T-helper 2 cell treated with Interferon-gamma antibody and Interleukin-4, amounts not matched to agents 100 ng/mL and 5 ng/mL, for 36 hours (primary cell): ENCODE data around the gene ADAMTS12. TPM values are rescaled to one million over a fixed set of nuclear protein-coding genes. Genes with fewer than 3 reads are reported as not detected.

Source experiments
- intact Hi-C: fragments of 100-400 bp; cut with micrococcal nuclease; formaldehyde crosslinking; loops from one replicate; pipeline ENCODE4 v1.15.1; 2023
- total RNA-seq: library from RNA; stranded (reverse); gene quantifications from 2 replicates; pipeline ENCODE4 v1.2.3, GENCODE V29; 2022

ADAMTS12 gene
- total RNA-seq, 1 donor from 2014 or later: not detected

- intact Hi-C loops: no loop called here
Measured at GRCh38 chr5:33720176-33720575, 171.6 kb downstream of the ADAMTS12 start.

- intact Hi-C loops: no loop called here
Measured at GRCh38 chr5:33719769-33720168, 172.0 kb downstream of the ADAMTS12 start.

- intact Hi-C loops: no loop called here
Measured at GRCh38 chr5:33715661-33716060, 176.1 kb downstream of the ADAMTS12 start.

- intact Hi-C loops: no loop called here
Measured at GRCh38 chr5:33713136-33713765, 178.5 kb downstream of the ADAMTS12 start.

- intact Hi-C loops: no loop called here
Measured at GRCh38 chr5:33712664-33713063, 179.1 kb downstream of the ADAMTS12 start.

GRCh38 chr5:33711094-33711679, 180.6 kb downstream of the ADAMTS12 start:
- intact Hi-C loops: no loop called here

- intact Hi-C loops: no loop called here
Measured at GRCh38 chr5:33702867-33703266, 188.9 kb downstream of the ADAMTS12 start.

- intact Hi-C loops: no loop called here
Measured at GRCh38 chr5:33701951-33702350, 189.8 kb downstream of the ADAMTS12 start.

GRCh38 chr5:33701251-33701650, 190.5 kb downstream of the ADAMTS12 start:
- intact Hi-C loops: no loop called here

GRCh38 chr5:33696411-33696810, 195.4 kb downstream of the ADAMTS12 start:
- intact Hi-C loops: no loop called here

- intact Hi-C loops: no loop called here
Measured at GRCh38 chr5:33692980-33693379, 198.8 kb downstream of the ADAMTS12 start.

- intact Hi-C loops: no loop called here
Measured at GRCh38 chr5:33691856-33692255, 199.9 kb downstream of the ADAMTS12 start.

- intact Hi-C loops: no loop called here
Measured at GRCh38 chr5:33690374-33691135, 201.2 kb downstream of the ADAMTS12 start.

- intact Hi-C loops: no loop called here
Measured at GRCh38 chr5:33688526-33688925, 203.3 kb downstream of the ADAMTS12 start.

- intact Hi-C loops: no loop called here
Measured at GRCh38 chr5:33688066-33688465, 203.7 kb downstream of the ADAMTS12 start.

- intact Hi-C loops: no loop called here
Measured at GRCh38 chr5:33685873-33686755, 205.7 kb downstream of the ADAMTS12 start.

- intact Hi-C loops: no loop called here
Measured at GRCh38 chr5:33684496-33685159, 207.2 kb downstream of the ADAMTS12 start.

GRCh38 chr5:33679791-33680190, 212.0 kb downstream of the ADAMTS12 start:
- intact Hi-C loops: no loop called here

- intact Hi-C loops: no loop called here
Measured at GRCh38 chr5:33675958-33676464, 215.8 kb downstream of the ADAMTS12 start.

- intact Hi-C loops: no loop called here
Measured at GRCh38 chr5:33671700-33672291, 220.0 kb downstream of the ADAMTS12 start.
